GM18868 (cell line): Measurements from ENCODE around the gene PARD6G.

Source experiments
- ATAC-seq: cut with Tn5 transposase; IDR thresholded peaks from one replicate; pipeline ENCODE4 v1.9.1; 2021; ENCODE audit warnings: mild to moderate bottlenecking, moderate library complexity; ENCODE audit not compliant: unreplicated experiment

The PARD6G gene

GRCh38 chr18:80213182-80213581 lies 34.1 kb downstream of the PARD6G start:
- ATAC-seq: no peak

GRCh38 chr18:80210312-80211083 lies 36.8 kb downstream of the PARD6G start:
- ATAC-seq: peak; percentile 90

GRCh38 chr18:80208620-80209019 lies 38.7 kb downstream of the PARD6G start:
- ATAC-seq: no peak

GRCh38 chr18:80205294-80205693 lies 42.0 kb downstream of the PARD6G start:
- no peak for ATAC-seq

GRCh38 chr18:80204142-80204541 lies 43.2 kb downstream of the PARD6G start:
- no peak for ATAC-seq

- no peak for ATAC-seq
These were observed 44.1 kb downstream of the PARD6G start for GRCh38 chr18:80203249-80203648.

GRCh38 chr18:80202264-80202998 lies 44.9 kb downstream of the PARD6G start:
- peak; percentile 98 for ATAC-seq

- no peak for ATAC-seq
These were observed 45.6 kb downstream of the PARD6G start for GRCh38 chr18:80201739-80202138.

GRCh38 chr18:80200932-80201672 lies 46.2 kb downstream of the PARD6G start:
- no peak for ATAC-seq

GRCh38 chr18:80200171-80200931 lies 47.0 kb downstream of the PARD6G start:
- no peak for ATAC-seq

GRCh38 chr18:80198994-80199748 lies 48.1 kb downstream of the PARD6G start:
- no peak for ATAC-seq

- ATAC-seq: no peak
These were observed 48.9 kb downstream of the PARD6G start for GRCh38 chr18:80198391-80198790.

GRCh38 chr18:80197528-80197927 lies 49.8 kb downstream of the PARD6G start:
- ATAC-seq: no peak

- no peak for ATAC-seq
These were observed 50.6 kb downstream of the PARD6G start for GRCh38 chr18:80196528-80197320.

- no peak for ATAC-seq
These were observed 52.3 kb downstream of the PARD6G start for GRCh38 chr18:80194874-80195570.

- no peak for ATAC-seq
These were observed 53.6 kb downstream of the PARD6G start for GRCh38 chr18:80193701-80194100.

- no peak for ATAC-seq
These were observed 54.5 kb downstream of the PARD6G start for GRCh38 chr18:80192653-80193385.
